IPS DF 6.9 (cell line): ENCODE results near the gene CCT2.

ENCODE experiments used
- DNase-seq: peaks from one replicate; pipeline ENCODE4 v3.0.0-alpha.2; 2013; ENCODE audit warnings: low read depth, low spot score
- H3K27ac ChIP-seq: one replicate; pipeline ENCODE4 v1.5.1; 2013; ENCODE audit warnings: low read length, control low read depth
- H3K27me3 ChIP-seq: 2 replicates; pipeline ENCODE4 v1.6.1; 2013; ENCODE audit warnings: mild to moderate bottlenecking, low read length; ENCODE audit not compliant: control insufficient read depth, insufficient read depth
- H3K36me3 ChIP-seq: 2 replicates; pipeline ENCODE4 v1.6.1; 2013; ENCODE audit warnings: low read length; ENCODE audit not compliant: control insufficient read depth, insufficient read depth
- H3K4me1 ChIP-seq: 2 replicates; pipeline ENCODE4 v1.6.1; 2013; ENCODE audit warnings: low read length; ENCODE audit not compliant: control insufficient read depth, insufficient read depth
- H3K4me3 ChIP-seq: 2 replicates; pipeline ENCODE4 v1.5.1; 2013; ENCODE audit warnings: mild to moderate bottlenecking, low read length
- H3K9me3 ChIP-seq: 2 replicates; pipeline ENCODE4 v1.6.1; 2013; ENCODE audit warnings: low read length, inconsistent platforms; ENCODE audit not compliant: control insufficient read depth, insufficient read depth
- WGBS: extraction: QIAGEN DNeasy Blood & Tissue Kit; methylation state at CpG from one replicate; pipeline ENCODE4 v1.1.7; 2013; ENCODE audit warnings: mixed read lengths, missing lambda C conversion rate; ENCODE audit not compliant: insufficient read length, insufficient coverage; 5-methylcytosine and 5-hydroxymethylcytosine counted together

The CCT2 gene

GRCh38 chr12:69585189-69586062 lies at the start of gene CCT2:
Gene CCT2 (plus strand): TSS chr12:69585459. CDS start chr12:69585522, 63 bp downstream.
- Histone ChIP-seq H3K36me3 (peaks cover 18% of the 10 kb centered on the region; the same call in 1 of the 2 replicates), H3K27me3 (no peaks in the 10 kb centered on the region), H3K4me1 (no peaks in the 10 kb centered on the region; the same call in 1 of the 2 replicates), H3K4me3 (peak within 1 kb of the TSS; percentile 98), H3K9me3 (no peaks in the 10 kb centered on the region), H3K27ac (no peak within 1 kb of the TSS)
- peak; percentile 93 for DNase-seq
- no CpG with 5 or more reads among the region's 63 CpGs for WGBS

GRCh38 chr12:69540987-69541386 lies 44.3 kb upstream of the CCT2 start:
- WGBS: no CpG with 5 or more reads among the region's 2 CpGs
- no peak overlapping the region for H3K27ac ChIP-seq
- no peak for DNase-seq

GRCh38 chr12:69544087-69544486 lies 41.2 kb upstream of the CCT2 start:
- no CpG with 5 or more reads among the region's 1 CpG for WGBS
- H3K36me3 ChIP-seq: no peaks in the 10 kb centered on the region

More at GRCh38 chr12:69540987-69541386, 44.3 kb upstream of the CCT2 start:
- Histone ChIP-seq H3K27me3 (no peaks in the 10 kb centered on the region), H3K9me3 (no peaks in the 10 kb centered on the region), H3K4me1 (no peaks in the 10 kb centered on the region), H3K36me3 (no peaks in the 10 kb centered on the region), H3K4me3 (no peak overlapping the region)

GRCh38 chr12:69545081-69545480 lies 40.2 kb upstream of the CCT2 start:
- H3K27me3 ChIP-seq: no peaks in the 10 kb centered on the region
- no peaks in the 10 kb centered on the region for H3K9me3 ChIP-seq
- DNase-seq: no peak
- H3K36me3 ChIP-seq: no peaks in the 10 kb centered on the region
- no peaks in the 10 kb centered on the region for H3K4me1 ChIP-seq
- WGBS: no CpG with 5 or more reads among the region's 1 CpG
- no peak overlapping the region for H3K4me3 ChIP-seq
- H3K27ac ChIP-seq: no peak overlapping the region

More at GRCh38 chr12:69544087-69544486, 41.2 kb upstream of the CCT2 start:
- Histone ChIP-seq H3K27ac (no peak overlapping the region), H3K9me3 (no peaks in the 10 kb centered on the region), H3K4me1 (no peaks in the 10 kb centered on the region), H3K4me3 (no peak overlapping the region), H3K27me3 (no peaks in the 10 kb centered on the region)
- DNase-seq: no peak

GRCh38 chr12:69546693-69547438 lies 38.4 kb upstream of the CCT2 start:
- Histone ChIP-seq H3K27me3 (no peaks in the 10 kb centered on the region), H3K4me3 (no peak overlapping the region), H3K36me3 (no peaks in the 10 kb centered on the region), H3K9me3 (no peaks in the 10 kb centered on the region), H3K27ac (no peak overlapping the region), H3K4me1 (no peaks in the 10 kb centered on the region)
- no peak for DNase-seq
- WGBS: no CpG with 5 or more reads among the region's 7 CpGs

- no peak for DNase-seq
- Histone ChIP-seq H3K4me1 (no peaks in the 10 kb centered on the region), H3K27ac (no peak overlapping the region), H3K9me3 (no peaks in the 10 kb centered on the region), H3K27me3 (no peaks in the 10 kb centered on the region), H3K36me3 (no peaks in the 10 kb centered on the region), H3K4me3 (no peak overlapping the region)
Measured at GRCh38 chr12:69548687-69549086, 36.6 kb upstream of the CCT2 start.

GRCh38 chr12:69550569-69551350 lies 34.5 kb upstream of the CCT2 start:
- no peaks in the 10 kb centered on the region for H3K9me3 ChIP-seq
- no peak overlapping the region for H3K27ac ChIP-seq
- WGBS: no CpG with 5 or more reads among the region's 8 CpGs
- no peaks in the 10 kb centered on the region for H3K4me1 ChIP-seq
- H3K27me3 ChIP-seq: no peaks in the 10 kb centered on the region
- no peak for DNase-seq
- no peak overlapping the region for H3K4me3 ChIP-seq
- no peaks in the 10 kb centered on the region for H3K36me3 ChIP-seq

- DNase-seq: no peak
- H3K4me3 ChIP-seq: no peak overlapping the region
- WGBS: 100% methylated on average over 1 of the region's 2 CpGs
Measured at GRCh38 chr12:69553628-69554248, 31.5 kb upstream of the CCT2 start.

GRCh38 chr12:69555461-69555860 lies 29.8 kb upstream of the CCT2 start:
- no peaks in the 10 kb centered on the region for H3K36me3 ChIP-seq
- DNase-seq: no peak
- H3K27ac ChIP-seq: no peak overlapping the region
- no peaks in the 10 kb centered on the region for H3K27me3 ChIP-seq
- no peak overlapping the region for H3K4me3 ChIP-seq
- H3K9me3 ChIP-seq: no peaks in the 10 kb centered on the region
- no CpG with 5 or more reads among the region's 6 CpGs for WGBS
- H3K4me1 ChIP-seq: no peaks in the 10 kb centered on the region

More at GRCh38 chr12:69553628-69554248, 31.5 kb upstream of the CCT2 start:
- Histone ChIP-seq H3K27me3 (no peaks in the 10 kb centered on the region), H3K36me3 (no peaks in the 10 kb centered on the region), H3K4me1 (no peaks in the 10 kb centered on the region), H3K27ac (no peak overlapping the region), H3K9me3 (no peaks in the 10 kb centered on the region)

GRCh38 chr12:69556383-69556782 lies 28.9 kb upstream of the CCT2 start:
- no peak for DNase-seq
- Histone ChIP-seq H3K4me3 (no peak overlapping the region), H3K36me3 (no peaks in the 10 kb centered on the region), H3K27ac (no peak overlapping the region), H3K9me3 (no peaks in the 10 kb centered on the region), H3K4me1 (no peaks in the 10 kb centered on the region), H3K27me3 (no peaks in the 10 kb centered on the region)
- 100% methylated on average over 2 of the region's 9 CpGs for WGBS
